ENCODE data around the gene TOMM22.

DNA sequence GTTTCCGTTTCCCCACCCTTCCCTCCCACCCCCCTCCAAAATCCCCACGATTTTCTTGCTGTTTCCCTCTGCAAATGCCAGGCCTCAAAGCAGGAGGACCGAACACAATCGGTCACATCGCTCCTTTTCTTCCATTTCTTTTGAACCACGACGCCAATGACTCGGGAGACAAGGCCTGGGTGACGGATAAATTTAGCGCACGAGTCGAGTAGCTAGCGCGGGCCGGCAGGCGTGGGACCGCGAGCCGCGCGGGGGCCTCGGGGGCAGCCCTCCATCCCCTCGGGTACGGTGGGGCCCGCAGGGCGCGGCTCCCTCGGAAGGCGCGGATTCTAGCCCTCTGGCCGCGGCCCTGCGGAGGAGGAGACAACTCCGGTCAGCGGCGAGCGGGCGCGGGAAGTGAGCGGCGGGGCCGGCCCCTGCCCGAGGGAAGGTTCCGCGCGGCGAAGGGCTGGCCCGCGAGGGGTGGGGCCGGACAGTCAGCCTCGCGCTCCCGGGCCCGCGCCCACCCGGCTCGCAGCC lies 18.6 kb downstream of the TOMM22 start:
- TF ChIP-seq, protein P1, sequence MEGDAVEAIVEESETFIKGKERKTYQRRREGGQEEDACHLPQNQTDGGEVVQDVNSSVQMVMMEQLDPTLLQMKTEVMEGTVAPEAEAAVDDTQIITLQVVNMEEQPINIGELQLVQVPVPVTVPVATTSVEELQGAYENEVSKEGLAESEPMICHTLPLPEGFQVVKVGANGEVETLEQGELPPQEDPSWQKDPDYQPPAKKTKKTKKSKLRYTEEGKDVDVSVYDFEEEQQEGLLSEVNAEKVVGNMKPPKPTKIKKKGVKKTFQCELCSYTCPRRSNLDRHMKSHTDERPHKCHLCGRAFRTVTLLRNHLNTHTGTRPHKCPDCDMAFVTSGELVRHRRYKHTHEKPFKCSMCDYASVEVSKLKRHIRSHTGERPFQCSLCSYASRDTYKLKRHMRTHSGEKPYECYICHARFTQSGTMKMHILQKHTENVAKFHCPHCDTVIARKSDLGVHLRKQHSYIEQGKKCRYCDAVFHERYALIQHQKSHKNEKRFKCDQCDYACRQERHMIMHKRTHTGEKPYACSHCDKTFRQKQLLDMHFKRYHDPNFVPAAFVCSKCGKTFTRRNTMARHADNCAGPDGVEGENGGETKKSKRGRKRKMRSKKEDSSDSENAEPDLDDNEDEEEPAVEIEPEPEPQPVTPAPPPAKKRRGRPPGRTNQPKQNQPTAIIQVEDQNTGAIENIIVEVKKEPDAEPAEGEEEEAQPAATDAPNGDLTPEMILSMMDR (IDR thresholded peaks at IDR 0.05): no peak
- TF ChIP-seq POLR2A (IDR thresholded peaks at IDR 0.05): no peak
